A204.1 (cell line): ENCODE measurements around the gene GBX2.

ENCODE experiments used
- FAIRE-seq: peaks from 2 replicates; lab custom pipeline; 2012; peaks lifted over from hg19 to GRCh38; lab: Jason Lieb, UNC

The GBX2 gene

GRCh38 chr2:236167297-236168109, 683 bp downstream of the GBX2 start:
- no peak for FAIRE-seq

GRCh38 chr2:236166796-236167296, 1.3 kb downstream of the GBX2 start:
- FAIRE-seq, result no peak

- FAIRE-seq, result no peak
Observed at GRCh38 chr2:236165842-236166795, 2.1 kb downstream of the GBX2 start.

- FAIRE-seq, result no peak
Observed at GRCh38 chr2:236164925-236165841, 3.0 kb downstream of the GBX2 start.

- no peak for FAIRE-seq
Observed at GRCh38 chr2:236164201-236164924, 3.8 kb downstream of the GBX2 start.

GRCh38 chr2:236163471-236164200, 4.5 kb downstream of the GBX2 start:
- no peak for FAIRE-seq

GRCh38 chr2:236162882-236163470, 5.2 kb downstream of the GBX2 start:
- FAIRE-seq, result no peak

- no peak for FAIRE-seq
Observed at GRCh38 chr2:236162031-236162845, 5.9 kb downstream of the GBX2 start.

- no peak for FAIRE-seq
Observed at GRCh38 chr2:236161531-236161930, 6.7 kb downstream of the GBX2 start.

- no peak for FAIRE-seq
Observed at GRCh38 chr2:236161082-236161462, 7.1 kb downstream of the GBX2 start.

- FAIRE-seq, result no peak
Observed at GRCh38 chr2:236160366-236161081, 7.7 kb downstream of the GBX2 start.

GRCh38 chr2:236159778-236160170, 8.4 kb downstream of the GBX2 start:
- FAIRE-seq, result no peak

GRCh38 chr2:236158969-236159777, 9.0 kb downstream of the GBX2 start:
- no peak for FAIRE-seq

GRCh38 chr2:236157815-236158498, 10.2 kb downstream of the GBX2 start:
- no peak for FAIRE-seq

- FAIRE-seq, result no peak
Observed at GRCh38 chr2:236157366-236157765, 10.8 kb downstream of the GBX2 start.

GRCh38 chr2:236156860-236157194, 11.4 kb downstream of the GBX2 start:
- no peak for FAIRE-seq
